H1 (cell line): ENCODE measurements around the gene PCYT2. TPM values are rescaled to one million over a fixed set of nuclear protein-coding genes. Genes with fewer than 3 reads are reported as not detected.

Experiments
- CBX5 ChIP-seq: fragments of 300-800, 300-1000 bp; sonication (generic); IDR thresholded peaks from 2 replicates; pipeline ENCODE4 v1.7.1; 2016; ENCODE audit warnings: antibody characterized with exemption, low read length, low read depth
- EZH2 ChIP-seq: fragments of 200-600 bp; sonication (generic); IDR thresholded peaks from 2 replicates; pipeline ENCODE4 v1.7.1; 2012; ENCODE audit warnings: low read depth, mild to moderate bottlenecking, moderate library complexity, low read length, inconsistent platforms; ENCODE audit not compliant: severe bottlenecking
- JUND ChIP-seq: IDR thresholded peaks from 2 replicates; pipeline ENCODE4 v1.6.1; 2011; ENCODE audit warnings: mild to moderate bottlenecking, improper control_type of control experiment, low read length
- SAP30 ChIP-seq: fragments of 300-600 bp; sonication (generic); IDR thresholded peaks from 2 replicates; pipeline ENCODE4 v1.7.1; 2012; ENCODE audit warnings: low read length, moderate library complexity, mild to moderate bottlenecking, inconsistent platforms; ENCODE audit not compliant: insufficient read depth, insufficient replicate concordance
- SIN3A ChIP-seq, 2 experiments: IDR thresholded peaks in 1 of 2; conservative IDR thresholded peaks in 1 of 2; 2 replicates each; pipeline ENCODE4 v1.6.1; 2011 to 2012; ENCODE audit warnings: low read length in 2 of 2, improper control_type of control experiment in 1 of 2, low read depth in 1 of 2, mild to moderate bottlenecking in 1 of 2
- SP2 ChIP-seq: IDR thresholded peaks from 2 replicates; pipeline ENCODE4 v1.6.1; 2012; ENCODE audit warnings: mild to moderate bottlenecking, low read length, inconsistent platforms
- TAF7 ChIP-seq: optimal IDR thresholded peaks from 2 replicates; pipeline ENCODE3; 2011; ENCODE audit warnings: low read depth, mild to moderate bottlenecking, inconsistent platforms, low read length, moderate library complexity, borderline replicate concordance
- polyA plus RNA-seq, 7 experiments: library from polyadenylated mRNA; depleted of rRNA in 3 of 7; stranded (reverse) in 5 of 7; unstranded in 2 of 7; fragments of >200 nt in 5 of 7; fragments of 200-250 nt in 2 of 7; gene quantifications; 1 replicate in 5 of 7; 2 replicates in 1 of 7; 4 replicates in 1 of 7; pipeline versions ENCODE4 v1.2.1 to v1.2.3, GENCODE V29; 2011 to 2013; ENCODE audit warnings: missing spikeins in 2 of 7, mixed read lengths in 2 of 7
- total RNA-seq: library from RNA; stranded (reverse); fragmentation: NEBNext Ultra II Directional; extraction: Animal tissue kit (Norgen Biotek cat#: 25700); gene quantifications from 2 replicates; pipeline ENCODE4 v1.2.1, GENCODE V29; 2021
- TF ChIP-seq, protein P1 (sequence below): IDR thresholded peaks from 2 replicates; pipeline ENCODE4 v1.6.1; 2012; ENCODE audit warnings: inconsistent platforms

Gene PCYT2
- total and polyA plus RNA-seq, 2 of the 8 experiments (the other 6 are each of a cell fraction or from before 2014, with no cell fraction given): 29.9 to 31.3 TPM

DNA sequence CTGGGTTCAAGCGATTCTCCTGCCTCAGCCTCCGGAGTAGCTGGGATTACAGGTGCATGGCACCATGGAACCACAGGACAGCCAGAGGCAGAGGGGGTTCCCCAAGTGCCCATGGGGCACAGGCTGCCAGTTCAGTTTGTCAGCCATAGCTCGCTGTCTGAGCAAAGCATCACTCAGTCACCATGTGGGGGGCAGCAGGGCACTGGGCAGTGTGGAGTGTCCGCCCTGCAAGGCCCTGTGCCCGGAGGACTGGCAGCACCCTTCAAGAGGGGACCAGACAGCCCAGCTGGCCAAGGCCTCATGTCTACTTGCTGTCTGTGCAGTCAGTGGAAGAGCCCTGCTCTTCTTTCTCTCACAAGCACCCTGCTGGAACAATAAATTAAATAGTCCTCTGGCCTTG is 26.2 kb downstream of the PCYT2 start (continued):
- TF ChIP-seq SAP30 (no peak), SIN3A (conservative IDR thresholded peaks at IDR 0.05 in 1 of 2, IDR thresholded peaks at IDR 0.05 in 1 of 2; ENCODE audit: low read depth in 1 of 2, low read length in 2 of 2) (no peak), TAF7 (no peak), EZH2 (no peak), JUND (no peak), CBX5 (no peak), SP2 (no peak)
- TF ChIP-seq, protein P1, sequence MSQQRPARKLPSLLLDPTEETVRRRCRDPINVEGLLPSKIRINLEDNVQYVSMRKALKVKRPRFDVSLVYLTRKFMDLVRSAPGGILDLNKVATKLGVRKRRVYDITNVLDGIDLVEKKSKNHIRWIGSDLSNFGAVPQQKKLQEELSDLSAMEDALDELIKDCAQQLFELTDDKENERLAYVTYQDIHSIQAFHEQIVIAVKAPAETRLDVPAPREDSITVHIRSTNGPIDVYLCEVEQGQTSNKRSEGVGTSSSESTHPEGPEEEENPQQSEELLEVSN: no peak
